Endodermal cell (in vitro differentiated cells): ENCODE measurements around the gene PARD3B. TPM values are rescaled to one million over a fixed set of nuclear protein-coding genes. Genes with fewer than 3 reads are reported as not detected.

Experiments used
- DNase-seq: peaks from one replicate; pipeline ENCODE4 v3.0.0-alpha.2; 2017
- H3K27ac ChIP-seq: 2 replicates; pipeline ENCODE4 v1.5.1; 2013; ENCODE audit warnings: mild to moderate bottlenecking, low read depth, low read length, moderate library complexity
- H3K27me3 ChIP-seq: 2 replicates; pipeline ENCODE4 v1.6.1; 2013; ENCODE audit warnings: mild to moderate bottlenecking, low read length, moderate library complexity; ENCODE audit not compliant: insufficient read depth, control insufficient read depth, poor library complexity, severe bottlenecking
- H3K36me3 ChIP-seq: 2 replicates; pipeline ENCODE4 v1.7.0; 2013; ENCODE audit warnings: mild to moderate bottlenecking, low read length, moderate library complexity; ENCODE audit not compliant: control insufficient read depth, insufficient read depth
- H3K4me1 ChIP-seq: one replicate; pipeline ENCODE4 v1.7.0; 2013; ENCODE audit warnings: low read length; ENCODE audit not compliant: control insufficient read depth, insufficient read depth
- H3K4me3 ChIP-seq: 2 replicates; pipeline ENCODE4 v1.5.1; 2013; ENCODE audit warnings: mild to moderate bottlenecking, low read length, moderate library complexity
- H3K9ac ChIP-seq: 2 replicates; pipeline ENCODE4 v1.6.1; 2013; ENCODE audit warnings: mild to moderate bottlenecking, low read length, moderate library complexity; ENCODE audit not compliant: poor library complexity, severe bottlenecking; ENCODE audit errors: extremely low read depth
- H3K9me3 ChIP-seq: 2 replicates; pipeline ENCODE4 v1.6.1; 2013; ENCODE audit warnings: mild to moderate bottlenecking, low read length, moderate library complexity; ENCODE audit not compliant: control insufficient read depth
- H3K27ac Mint-ChIP-seq: 2 replicates; pipeline ENCODE4 v1.8.0; 2020; ENCODE audit warnings: mixed read lengths
- H3K27me3 Mint-ChIP-seq: 2 replicates; pipeline ENCODE4 v1.8.0; 2021; ENCODE audit warnings: mild to moderate bottlenecking, mixed read lengths; ENCODE audit not compliant: insufficient read depth
- H3K36me3 Mint-ChIP-seq: 2 replicates; pipeline ENCODE4 v1.8.0; 2020; ENCODE audit warnings: low read depth, mixed read lengths
- H3K4me1 Mint-ChIP-seq: 2 replicates; pipeline ENCODE4 v1.8.0; 2020; ENCODE audit warnings: mixed read lengths
- H3K4me3 Mint-ChIP-seq: 2 replicates; pipeline ENCODE4 v1.8.0; 2020; ENCODE audit warnings: mild to moderate bottlenecking, moderate library complexity, mixed read lengths
- H3K9me3 Mint-ChIP-seq: 2 replicates; pipeline ENCODE4 v1.8.0; 2020; ENCODE audit warnings: mild to moderate bottlenecking, mixed read lengths
- CTCF ChIP-seq: fragments of 200-600 bp; sonication (generic); conservative IDR thresholded peaks from 2 replicates; pipeline ENCODE4 v1.5.0; 2021; ENCODE audit warnings: antibody characterized with exemption, mild to moderate bottlenecking
- WGBS, 2 experiments: methylation state at CpG; one replicate each; pipeline versions ENCODE4 v1.1.5 to v1.1.7; 2013; ENCODE audit warnings: missing lambda C conversion rate in 2 of 2, mixed read lengths in 1 of 2; ENCODE audit not compliant: insufficient coverage in 1 of 2, insufficient read length in 1 of 2; 5-methylcytosine and 5-hydroxymethylcytosine counted together
- total RNA-seq, 2 donors: library from RNA; stranded (reverse); fragmentation: NEBNext Ultra II Directional in 1 of 2; extraction: Animal tissue kit (Norgen Biotek cat#: 25700) in 1 of 2; gene quantifications; 2 replicates in 1 of 2; 3 replicates in 1 of 2; pipeline ENCODE4 v1.2.1, GENCODE V29; 2021

PARD3B gene
- total RNA-seq, 2 donors from 2014 or later = 2.5 to 5.6 TPM

DNA sequence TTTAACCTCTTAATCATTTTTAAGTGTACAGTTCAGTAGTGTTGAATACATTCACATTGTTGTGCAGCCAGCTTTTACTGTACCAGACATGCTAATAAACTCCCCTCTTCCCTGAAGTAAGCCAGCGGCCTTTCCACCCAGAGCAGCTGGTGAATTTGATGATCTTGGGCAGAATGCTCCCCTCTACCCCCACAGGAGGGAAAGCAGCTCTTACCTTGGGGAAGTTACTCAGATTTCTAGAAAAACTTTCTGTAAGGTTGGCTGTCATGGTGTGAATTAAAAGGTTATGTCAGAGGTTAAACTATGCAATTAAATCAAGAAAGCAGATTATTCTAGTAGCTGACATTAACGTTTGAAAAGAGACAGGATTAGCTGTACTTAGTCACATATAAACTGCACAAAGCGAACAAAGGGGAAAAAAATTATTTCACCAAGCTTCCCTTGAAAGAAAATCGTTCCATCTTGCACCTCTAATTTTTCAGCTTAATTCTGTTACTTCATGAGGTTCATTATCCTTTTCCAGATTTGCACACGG is 738.5 kb downstream of the PARD3B start:
- no peaks in the 10 kb centered on the region for H3K4me1 ChIP-seq
- no peak overlapping the region for H3K27ac ChIP-seq
- H3K27me3 ChIP-seq = no peaks in the 10 kb centered on the region
- H3K4me1 Mint-ChIP-seq = peaks cover 4% of the 10 kb centered on the region
- no peaks in the 10 kb centered on the region for H3K36me3 Mint-ChIP-seq
- no peaks in the 10 kb centered on the region for H3K9me3 ChIP-seq
- H3K27ac Mint-ChIP-seq = no peak overlapping the region
- no peaks in the 10 kb centered on the region for H3K36me3 ChIP-seq
- no peak for DNase-seq
- no peak overlapping the region for H3K4me3 ChIP-seq
- TF ChIP-seq CTCF = no peak
- H3K9ac ChIP-seq = no peak overlapping the region
- H3K4me3 Mint-ChIP-seq = no peak overlapping the region
- H3K27me3 Mint-ChIP-seq = no peaks in the 10 kb centered on the region
- WGBS, 2 experiments = 77 to 87% methylated on average over 3 to 5 of the region's 5 CpGs
- no peaks in the 10 kb centered on the region for H3K9me3 Mint-ChIP-seq

DNA sequence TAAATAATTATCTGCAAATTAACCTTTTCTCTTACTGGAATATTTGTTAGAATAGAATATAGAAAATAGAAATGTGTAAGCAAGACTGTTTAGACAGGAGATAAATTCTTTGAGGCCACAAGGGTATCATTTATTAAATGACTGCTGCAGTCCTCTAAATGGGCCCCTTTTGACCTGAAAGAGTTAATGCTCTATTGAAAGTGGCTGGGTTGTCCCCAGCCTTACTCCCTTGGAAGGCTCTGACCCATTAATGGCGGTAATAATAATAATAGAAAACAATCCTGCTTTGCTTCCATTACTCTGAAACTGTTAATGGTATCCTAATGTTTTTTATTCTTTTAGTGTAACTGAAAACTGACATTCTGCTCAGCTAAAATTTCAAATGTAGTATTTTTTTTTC is 739.1 kb downstream of the PARD3B start:
- Histone ChIP-seq H3K4me1 (no peaks in the 10 kb centered on the region), H3K27ac (no peak overlapping the region), H3K36me3 (no peaks in the 10 kb centered on the region), H3K4me3 (no peak overlapping the region), H3K9ac (no peak overlapping the region), H3K9me3 (no peaks in the 10 kb centered on the region), H3K27me3 (no peaks in the 10 kb centered on the region)
- no peaks in the 10 kb centered on the region for H3K36me3 Mint-ChIP-seq
- no peak for DNase-seq
- no peak overlapping the region for H3K27ac Mint-ChIP-seq
- no peaks in the 10 kb centered on the region for H3K27me3 Mint-ChIP-seq
- no peaks in the 10 kb centered on the region for H3K9me3 Mint-ChIP-seq
- H3K4me1 Mint-ChIP-seq = peaks cover 4% of the 10 kb centered on the region
- TF ChIP-seq CTCF = no peak
- no peak overlapping the region for H3K4me3 Mint-ChIP-seq
- 88% methylated on average over 1 of the region's 1 CpG; no CpG with 5 or more reads in 1 of the 2 experiments for WGBS, 2 experiments

- H3K4me3 Mint-ChIP-seq = no peak overlapping the region
- 90% methylated on average over 2 to 4 of the region's 4 CpGs for WGBS, 2 experiments
- peaks cover 9% of the 10 kb centered on the region for H3K4me1 ChIP-seq
These were observed 742.0 kb downstream of the PARD3B start for GRCh38 chr2:205287316-205287715.

More at GRCh38 chr2:205287316-205287715, 742.0 kb downstream of the PARD3B start:
- Histone ChIP-seq H3K27ac (no peak overlapping the region), H3K36me3 (no peaks in the 10 kb centered on the region), H3K4me3 (no peak overlapping the region), H3K9ac (no peak overlapping the region), H3K9me3 (peaks cover 8% of the 10 kb centered on the region), H3K27me3 (no peaks in the 10 kb centered on the region)
- DNase-seq = no peak
- no peak for TF ChIP-seq CTCF
- Mint-ChIP-seq H3K27ac (no peak overlapping the region), H3K36me3 (no peaks in the 10 kb centered on the region), H3K4me1 (peaks cover 1% of the 10 kb centered on the region), H3K9me3 (no peaks in the 10 kb centered on the region), H3K27me3 (no peaks in the 10 kb centered on the region)
